HCT116 (cell line): ENCODE results near the gene RIPK3. TPM values are rescaled to one million over a fixed set of nuclear protein-coding genes. Genes with fewer than 3 reads are reported as not detected.

ENCODE experiments used
- ATAC-seq: fragments of 200-7000 bp; cut with Tn5 transposase; 2 replicates; pipeline ENCODE4 v1.9.1; 2020; ENCODE audit warnings: mild to moderate bottlenecking, moderate library complexity
- BruUV-seq: library from RNA; stranded (reverse); fragments of 400-500 nt; replicated peaks from 2 replicates; lab custom pipeline; 2021; lab: Mats Ljungman, UMichigan
- CTCF ChIA-PET: fragments of 300-600 bp; sonication (Branson Sonifier 250); formaldehyde crosslinking; loops from one replicate; lab custom pipeline; 2021; ENCODE audit warnings: antibody characterized with exemption; lab: Charles Lee
- POLR2A ChIA-PET: fragments of 300-600, 350-600 bp; sonication (Branson Sonifier 250); formaldehyde crosslinking; loops from one replicate; lab custom pipeline; 2021; ENCODE audit warnings: antibody characterized with exemption; lab: Charles Lee
- RAD21 ChIA-PET, 2 experiments: fragments of 300-600 bp; sonication (Branson Sonifier 250); formaldehyde crosslinking; loops; one replicate each; lab custom pipeline; 2023; ENCODE audit warnings: low total read pairs in 2 of 2; ENCODE audit not compliant: uncharacterized antibody in 2 of 2, unreplicated experiment in 2 of 2, low non-redundant PET in 1 of 2; lab: Charles Lee
- DNase-seq: peaks from one replicate; pipeline ENCODE4 v3.0.0-alpha.2; 2010; ENCODE audit warnings: low read depth, low spot score
- H2AFZ ChIP-seq: fragments of 200-600 bp; shearing (Covaris generic), sonication (generic); 2 replicates; pipeline ENCODE4 v1.6.1; 2017; ENCODE audit warnings: low read depth, mixed run types, mixed read lengths, antibody characterized with exemption, low read length; ENCODE audit not compliant: poor library complexity, severe bottlenecking
- H3K27ac ChIP-seq: 2 replicates; pipeline ENCODE4 v1.5.1; 2012; ENCODE audit warnings: low read depth, low read length
- H3K27me3 ChIP-seq: fragments of 200-600 bp; sonication (generic); 2 replicates; pipeline ENCODE4 v1.6.1; 2016; ENCODE audit warnings: mixed run types, low read length, mixed read lengths; ENCODE audit not compliant: insufficient read depth
- H3K36me3 ChIP-seq, 2 experiments: fragments of 200-500 bp in 1 of 2; fragments of 200-600 bp in 1 of 2; sonication (Bioruptor generic) in 1 of 2; sonication (generic) in 1 of 2; 2 replicates each; pipeline versions ENCODE4 v1.5.1 to v1.6.1; 2014 to 2016; ENCODE audit warnings: low read length in 2 of 2, inconsistent platforms in 1 of 2, mixed read lengths in 1 of 2, mixed run types in 1 of 2; ENCODE audit not compliant: insufficient read depth in 2 of 2, control insufficient read depth in 1 of 2
- H3K4me1 ChIP-seq, 2 experiments: fragments of 200-600 bp in 1 of 2; sonication (generic) in 1 of 2; 2 replicates each; pipeline versions ENCODE4 v1.5.1 to v1.6.1; 2012 to 2017; ENCODE audit warnings: low read length in 2 of 2, inconsistent platforms in 1 of 2, mild to moderate bottlenecking in 1 of 2, mixed read lengths in 1 of 2, mixed run types in 1 of 2, moderate library complexity in 1 of 2; ENCODE audit not compliant: insufficient read depth in 2 of 2, control insufficient read depth in 1 of 2
- H3K4me2 ChIP-seq: fragments of 200-600 bp; sonication (generic); 2 replicates; pipeline ENCODE4 v1.6.1; 2017; ENCODE audit warnings: mixed run types, low read length, mixed read lengths
- H3K4me3 ChIP-seq, 2 experiments: fragments of 200-600 bp in 1 of 2; sonication (generic) in 1 of 2; replicated peaks in 1 of 2; 2 replicates each; pipeline ENCODE4 v1.5.1; 2011 to 2016; ENCODE audit warnings: low read length in 2 of 2, control low read depth in 1 of 2, low read depth in 1 of 2, mild to moderate bottlenecking in 1 of 2, mixed read lengths in 1 of 2, mixed run types in 1 of 2
- H3K79me2 ChIP-seq: fragments of 200-600 bp; sonication (generic); 2 replicates; pipeline ENCODE4 v1.6.1; 2017; ENCODE audit warnings: mild to moderate bottlenecking, mixed run types, low read length, moderate library complexity, mixed read lengths; ENCODE audit not compliant: insufficient read depth
- H3K9ac ChIP-seq: fragments of 200-600 bp; sonication (generic); 2 replicates; pipeline ENCODE4 v1.6.1; 2016; ENCODE audit warnings: low read length, mixed read lengths
- H3K9me2 ChIP-seq: fragments of 200-600 bp; sonication (generic), shearing (Covaris generic); 2 replicates; pipeline ENCODE4 v1.6.1; 2017; ENCODE audit warnings: mixed run types, mild to moderate bottlenecking, moderate library complexity; ENCODE audit not compliant: insufficient read depth
- H3K9me3 ChIP-seq, 2 experiments: fragments of 200-500 bp in 1 of 2; fragments of 200-600 bp in 1 of 2; sonication (Bioruptor generic) in 1 of 2; sonication (generic) in 1 of 2; 2 replicates each; pipeline ENCODE4 v1.6.1; 2014 to 2017; ENCODE audit warnings: low read length in 2 of 2, mixed read lengths in 2 of 2, inconsistent platforms in 1 of 2, low read depth in 1 of 2, mild to moderate bottlenecking in 1 of 2, mixed run types in 1 of 2, moderate library complexity in 1 of 2; ENCODE audit not compliant: control insufficient read depth in 1 of 2, insufficient read depth in 1 of 2
- H4K20me1 ChIP-seq: fragments of 200-600 bp; sonication (generic), shearing (Covaris generic); 2 replicates; pipeline ENCODE4 v1.6.1; 2017; ENCODE audit warnings: mixed run types, mild to moderate bottlenecking, moderate library complexity; ENCODE audit not compliant: insufficient read depth
- EGR1 ChIP-seq: IDR thresholded peaks from 2 replicates; pipeline ENCODE4 v1.6.1; 2012; ENCODE audit warnings: low read depth
- ELF1 ChIP-seq: IDR thresholded peaks from 2 replicates; pipeline ENCODE4 v1.6.1; 2012; ENCODE audit warnings: low read depth, borderline replicate concordance
- POLR2A ChIP-seq: IDR thresholded peaks from 2 replicates; pipeline ENCODE4 v1.7.0; 2011; ENCODE audit warnings: borderline replicate concordance; ENCODE audit not compliant: insufficient read depth, insufficient read length; ENCODE audit errors: extremely low read depth
- POLR2AphosphoS5 ChIP-seq: IDR thresholded peaks from 2 replicates; pipeline ENCODE4 v1.6.1; 2011; ENCODE audit warnings: mild to moderate bottlenecking, low read depth, low read length, moderate library complexity
- RAD21 ChIP-seq: IDR thresholded peaks from 2 replicates; pipeline ENCODE4 v1.6.1; 2012; ENCODE audit warnings: low read depth, mild to moderate bottlenecking
- SIN3A ChIP-seq: IDR thresholded peaks from 2 replicates; pipeline ENCODE4 v1.6.1; 2012; ENCODE audit warnings: low read depth
- SRF ChIP-seq: IDR thresholded peaks from 2 replicates; pipeline ENCODE4 v1.6.1; 2012; ENCODE audit warnings: low read depth
- TCF7L2 ChIP-seq: IDR thresholded peaks from 2 replicates; pipeline ENCODE4 v1.7.0; 2011; ENCODE audit warnings: borderline replicate concordance, inconsistent platforms; ENCODE audit not compliant: insufficient read depth, insufficient read length; ENCODE audit errors: extremely low read depth
- ZFX ChIP-seq: fragments of 450-650 bp; IDR thresholded peaks from 2 replicates; pipeline ENCODE4 v1.6.1; 2017
- intact Hi-C: fragments of 100-400 bp; cut with micrococcal nuclease; formaldehyde crosslinking; loops from 2 replicates; pipeline ENCODE4 v1.10.0; 2022
- total RNA-seq: library from RNA; stranded (reverse); gene quantifications from one replicate; pipeline ENCODE4 v1.2.1, GENCODE V29; 2021; ENCODE audit not compliant: unreplicated experiment
- TF ChIP-seq, protein P1 (sequence below): IDR thresholded peaks from 2 replicates; pipeline ENCODE4 v1.6.1; 2011; ENCODE audit warnings: mild to moderate bottlenecking, low read length, moderate library complexity; ENCODE audit not compliant: insufficient replicate concordance; ENCODE audit errors: extremely low read depth
- TF ChIP-seq, protein P2 (sequence below), 3 experiments: fragments of 200-600 bp in 1 of 3; sonication (generic) in 1 of 3; IDR thresholded peaks in 2 of 3; conservative IDR thresholded peaks in 1 of 3; 2 replicates each; pipeline ENCODE4 v1.5.1; 2012 to 2017; ENCODE audit warnings: low read depth in 2 of 3, low read length in 2 of 3, antibody characterized with exemption in 1 of 3, borderline replicate concordance in 1 of 3, control low read depth in 1 of 3, mild to moderate bottlenecking in 1 of 3, mixed read lengths in 1 of 3, mixed run types in 1 of 3, moderate library complexity in 1 of 3; ENCODE audit not compliant: insufficient read depth in 1 of 3

RIPK3 gene
- total RNA-seq, 1 experiment from 2014 or later = not detected

DNA sequence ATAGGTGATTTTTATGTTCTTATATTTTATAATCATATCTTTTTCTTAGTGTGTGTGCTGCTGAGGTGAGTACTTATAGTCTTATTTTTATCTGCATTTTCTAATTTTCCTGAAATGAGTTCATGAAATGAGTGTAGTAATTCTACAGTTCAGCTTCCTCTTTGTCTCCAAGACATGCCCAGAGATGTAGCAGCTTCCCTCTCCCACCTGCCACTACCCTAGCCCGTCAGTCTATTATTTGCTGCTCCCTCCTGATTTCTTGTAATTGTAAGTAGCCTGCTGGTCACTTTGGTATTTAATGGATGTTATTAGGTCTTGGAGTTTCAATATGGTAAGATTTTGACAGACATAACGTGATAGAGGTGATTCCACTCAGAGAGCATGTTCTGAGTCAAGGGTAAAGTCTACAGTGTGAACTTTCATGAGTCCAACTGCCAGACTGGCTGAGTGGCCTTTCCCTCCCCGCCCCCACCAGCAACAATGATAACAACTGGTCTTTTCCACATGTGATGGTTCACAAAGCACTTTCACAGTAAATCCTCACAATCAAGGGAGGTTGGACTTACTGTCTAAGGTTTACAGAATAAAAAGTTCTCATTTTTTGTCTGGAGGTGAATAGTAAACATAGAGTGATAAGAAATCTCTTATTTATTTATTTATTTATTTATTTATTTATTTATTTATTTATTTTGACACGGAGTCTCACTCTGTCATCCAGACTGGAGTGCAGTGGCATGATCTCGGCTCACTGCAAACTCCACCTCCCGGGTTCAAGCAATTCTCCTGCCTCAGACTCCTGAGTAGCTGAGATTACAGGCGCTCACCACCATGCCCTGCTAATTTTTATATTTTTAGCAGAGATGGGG lies 4.2 kb upstream of the RIPK3 start:
- ChIA-PET CTCF (interaction anchor here (2.7 kb wide), 1 partner anchor 88 kb away, joined by 9 read pairs; no protein-coding TSS in a partner anchor), POLR2A (no interaction called here), RAD21 (no interaction called here)
- no peak for ATAC-seq
- TF ChIP-seq SIN3A (no peak), RAD21 (no peak), POLR2AphosphoS5 (no peak), EGR1 (no peak), POLR2A (no peak), SRF (no peak), TCF7L2 (no peak), ELF1 (no peak), ZFX (no peak)
- TF ChIP-seq, protein P1, sequence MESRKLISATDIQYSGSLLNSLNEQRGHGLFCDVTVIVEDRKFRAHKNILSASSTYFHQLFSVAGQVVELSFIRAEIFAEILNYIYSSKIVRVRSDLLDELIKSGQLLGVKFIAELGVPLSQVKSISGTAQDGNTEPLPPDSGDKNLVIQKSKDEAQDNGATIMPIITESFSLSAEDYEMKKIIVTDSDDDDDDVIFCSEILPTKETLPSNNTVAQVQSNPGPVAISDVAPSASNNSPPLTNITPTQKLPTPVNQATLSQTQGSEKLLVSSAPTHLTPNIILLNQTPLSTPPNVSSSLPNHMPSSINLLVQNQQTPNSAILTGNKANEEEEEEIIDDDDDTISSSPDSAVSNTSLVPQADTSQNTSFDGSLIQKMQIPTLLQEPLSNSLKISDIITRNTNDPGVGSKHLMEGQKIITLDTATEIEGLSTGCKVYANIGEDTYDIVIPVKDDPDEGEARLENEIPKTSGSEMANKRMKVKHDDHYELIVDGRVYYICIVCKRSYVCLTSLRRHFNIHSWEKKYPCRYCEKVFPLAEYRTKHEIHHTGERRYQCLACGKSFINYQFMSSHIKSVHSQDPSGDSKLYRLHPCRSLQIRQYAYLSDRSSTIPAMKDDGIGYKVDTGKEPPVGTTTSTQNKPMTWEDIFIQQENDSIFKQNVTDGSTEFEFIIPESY = no peak
- TF ChIP-seq, protein P2, sequence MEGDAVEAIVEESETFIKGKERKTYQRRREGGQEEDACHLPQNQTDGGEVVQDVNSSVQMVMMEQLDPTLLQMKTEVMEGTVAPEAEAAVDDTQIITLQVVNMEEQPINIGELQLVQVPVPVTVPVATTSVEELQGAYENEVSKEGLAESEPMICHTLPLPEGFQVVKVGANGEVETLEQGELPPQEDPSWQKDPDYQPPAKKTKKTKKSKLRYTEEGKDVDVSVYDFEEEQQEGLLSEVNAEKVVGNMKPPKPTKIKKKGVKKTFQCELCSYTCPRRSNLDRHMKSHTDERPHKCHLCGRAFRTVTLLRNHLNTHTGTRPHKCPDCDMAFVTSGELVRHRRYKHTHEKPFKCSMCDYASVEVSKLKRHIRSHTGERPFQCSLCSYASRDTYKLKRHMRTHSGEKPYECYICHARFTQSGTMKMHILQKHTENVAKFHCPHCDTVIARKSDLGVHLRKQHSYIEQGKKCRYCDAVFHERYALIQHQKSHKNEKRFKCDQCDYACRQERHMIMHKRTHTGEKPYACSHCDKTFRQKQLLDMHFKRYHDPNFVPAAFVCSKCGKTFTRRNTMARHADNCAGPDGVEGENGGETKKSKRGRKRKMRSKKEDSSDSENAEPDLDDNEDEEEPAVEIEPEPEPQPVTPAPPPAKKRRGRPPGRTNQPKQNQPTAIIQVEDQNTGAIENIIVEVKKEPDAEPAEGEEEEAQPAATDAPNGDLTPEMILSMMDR (IDR thresholded peaks at IDR 0.05 in 2 of 3, conservative IDR thresholded peaks at IDR 0.05 in 1 of 3; ENCODE audit: borderline replicate concordance in 1 of 3, insufficient read depth in 1 of 3, low read depth in 2 of 3, low read length in 2 of 3) = no peak
- H3K36me3 ChIP-seq = no peaks in the 10 kb centered on the region
- H3K27me3 ChIP-seq = no peaks in the 10 kb centered on the region
- no peaks in the 10 kb centered on the region for H4K20me1 ChIP-seq
- DNase-seq = no peak
- H3K4me3 ChIP-seq = no peak overlapping the region
- H3K27ac ChIP-seq = no peak overlapping the region
- BruUV-seq = no TSS peak
- H2AFZ ChIP-seq = no peak overlapping the region
- no peak overlapping the region for H3K4me2 ChIP-seq
- H3K9ac ChIP-seq = no peak overlapping the region
- H3K9me2 ChIP-seq = no peaks in the 10 kb centered on the region
- no peaks in the 10 kb centered on the region for H3K79me2 ChIP-seq
- H3K4me1 ChIP-seq = no peaks in the 10 kb centered on the region
- intact Hi-C loops = no loop called here
- H3K9me3 ChIP-seq = no peaks in the 10 kb centered on the region
